GM19099 (cell line): ENCODE results near the gene NCOA7.

Source experiments
- POLR2A ChIP-seq: IDR thresholded peaks from 3 replicates; pipeline ENCODE4 v1.6.1; 2011; ENCODE audit warnings: low read depth; ENCODE audit not compliant: insufficient read length; ENCODE audit errors: extremely low read depth

Gene NCOA7

DNA sequence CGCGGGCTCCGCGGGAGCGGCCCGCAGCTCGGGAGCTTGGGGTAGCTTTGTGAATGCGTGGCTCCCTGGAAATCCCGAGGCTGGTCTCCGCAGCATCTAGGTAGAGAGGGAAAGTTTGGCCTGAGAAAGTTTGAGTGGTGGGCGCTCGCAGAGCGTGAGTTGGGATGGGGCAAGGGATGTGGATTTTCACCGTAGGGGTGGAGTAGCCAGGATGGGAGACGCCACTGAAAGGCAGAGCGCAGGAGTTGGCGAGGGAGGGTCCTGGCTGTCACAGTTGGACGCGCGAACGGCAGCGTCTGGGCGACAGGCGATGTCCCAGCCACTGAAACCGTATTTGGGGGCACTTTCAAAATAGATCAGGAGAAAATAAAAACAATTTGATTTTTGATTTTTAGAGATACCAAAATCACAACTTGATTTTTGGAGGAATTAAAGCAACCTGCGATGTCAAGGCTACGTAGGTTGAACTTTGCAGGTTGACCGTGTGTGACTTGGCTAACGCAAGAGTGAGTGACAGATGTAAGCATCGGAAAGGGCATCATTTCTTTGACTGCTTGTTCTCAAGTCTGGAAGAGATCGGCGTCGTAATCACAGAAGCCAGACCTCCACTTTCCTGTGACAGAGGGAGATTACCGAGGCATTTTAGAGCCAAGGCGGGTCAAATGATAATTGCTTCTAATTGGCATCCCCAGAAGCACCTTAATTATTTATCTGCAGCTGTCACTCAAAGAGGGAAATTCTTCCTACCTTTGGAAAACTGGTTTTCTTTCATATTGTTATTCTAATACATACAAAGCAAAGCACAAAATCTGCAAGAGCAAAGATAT lies 40.7 kb upstream of the NCOA7 start:
- TF ChIP-seq POLR2A = no peak

- no peak for TF ChIP-seq POLR2A
These were observed 39.9 kb upstream of the NCOA7 start for GRCh38 chr6:125750692-125751333.

DNA sequence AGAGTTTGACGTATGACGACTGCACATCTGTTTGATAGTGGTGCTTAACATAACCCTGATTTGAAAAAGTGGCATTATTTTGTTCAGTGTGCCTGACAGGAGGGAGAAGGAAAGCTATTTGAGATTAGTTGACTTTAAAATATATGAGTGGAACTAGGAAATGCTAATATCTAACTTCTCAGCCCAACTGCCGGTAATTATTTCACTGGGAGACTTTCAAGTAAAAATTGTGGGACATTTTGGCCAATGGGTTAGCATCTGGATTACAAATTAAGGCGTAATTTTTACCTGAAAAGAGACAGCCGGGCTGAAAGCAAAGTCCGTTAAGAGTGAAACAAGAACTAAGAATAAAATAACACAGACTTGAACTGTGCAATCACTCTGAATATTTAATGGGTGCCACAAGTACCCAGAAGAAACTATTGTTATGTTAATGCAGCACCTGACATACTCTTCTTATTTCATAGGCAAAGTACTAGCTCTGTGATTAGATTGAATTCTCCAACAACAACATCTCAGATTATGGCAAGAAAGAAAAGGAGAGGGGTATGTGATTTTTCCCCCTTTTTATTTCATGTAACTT lies 39.3 kb upstream of the NCOA7 start:
- no peak for TF ChIP-seq POLR2A

- no peak for TF ChIP-seq POLR2A
These were observed 38.0 kb upstream of the NCOA7 start for GRCh38 chr6:125752773-125753172.

DNA sequence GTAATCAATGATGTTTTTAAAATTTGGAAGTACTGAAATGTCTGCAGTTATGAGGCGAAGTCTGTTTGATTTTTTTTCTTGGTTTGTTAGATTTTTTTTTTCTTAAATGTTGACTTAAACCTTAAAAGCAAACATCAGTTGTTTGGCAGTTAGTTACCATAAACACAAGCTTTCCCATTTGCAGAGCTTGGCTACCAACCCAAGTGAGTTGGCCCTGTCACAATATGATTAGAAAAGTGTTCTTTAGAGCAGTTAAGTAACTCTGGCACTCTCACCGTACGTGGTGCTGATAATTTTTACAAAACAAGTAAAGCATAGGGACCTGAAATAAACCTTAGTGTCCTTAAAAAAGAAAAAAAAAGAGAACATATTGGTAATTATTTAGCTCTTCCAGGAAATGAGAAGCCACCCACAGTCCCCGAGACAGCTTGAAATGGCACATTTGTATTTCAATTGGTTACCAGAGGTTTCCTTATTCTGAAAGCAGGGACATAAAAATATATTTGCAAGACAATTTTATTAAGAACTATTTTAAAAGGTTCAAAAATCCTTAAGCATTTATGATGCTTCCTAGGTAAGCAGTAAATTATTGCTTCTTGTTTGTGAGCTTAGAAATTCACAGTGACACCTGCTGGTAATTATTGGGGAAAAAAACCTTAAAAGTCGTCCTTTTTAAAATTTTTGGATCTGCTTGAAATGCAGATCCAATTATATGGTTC lies 37.4 kb upstream of the NCOA7 start:
- no peak for TF ChIP-seq POLR2A

- TF ChIP-seq POLR2A = no peak
These were observed 36.9 kb upstream of the NCOA7 start for GRCh38 chr6:125753937-125754259.

GRCh38 chr6:125754566-125754965 lies 36.2 kb upstream of the NCOA7 start:
- no peak for TF ChIP-seq POLR2A

DNA sequence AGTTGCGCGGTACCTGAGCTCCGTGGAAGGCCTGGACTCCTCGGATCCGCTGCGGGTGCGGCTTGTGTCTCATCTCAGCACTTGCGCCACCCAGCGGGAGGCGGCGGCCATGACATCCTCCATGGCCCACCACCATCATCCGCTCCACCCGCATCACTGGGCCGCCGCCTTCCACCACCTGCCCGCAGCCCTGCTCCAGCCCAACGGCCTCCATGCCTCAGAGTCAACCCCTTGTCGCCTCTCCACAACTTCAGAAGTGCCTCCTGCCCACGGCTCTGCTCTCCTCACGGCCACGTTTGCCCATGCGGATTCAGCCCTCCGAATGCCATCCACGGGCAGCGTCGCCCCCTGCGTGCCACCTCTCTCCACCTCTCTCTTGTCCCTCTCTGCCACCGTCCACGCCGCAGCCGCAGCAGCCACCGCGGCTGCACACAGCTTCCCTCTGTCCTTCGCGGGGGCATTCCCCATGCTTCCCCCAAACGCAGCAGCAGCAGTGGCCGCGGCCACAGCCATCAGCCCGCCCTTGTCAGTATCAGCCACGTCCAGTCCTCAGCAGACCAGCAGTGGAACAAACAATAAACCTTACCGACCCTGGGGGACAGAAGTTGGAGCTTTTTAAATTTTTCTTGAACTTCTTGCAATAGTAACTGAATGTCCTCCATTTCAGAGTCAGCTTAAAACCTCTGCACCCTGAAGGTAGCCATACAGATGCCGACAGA lies 31.4 kb upstream of the NCOA7 start:
- no peak for TF ChIP-seq POLR2A

DNA sequence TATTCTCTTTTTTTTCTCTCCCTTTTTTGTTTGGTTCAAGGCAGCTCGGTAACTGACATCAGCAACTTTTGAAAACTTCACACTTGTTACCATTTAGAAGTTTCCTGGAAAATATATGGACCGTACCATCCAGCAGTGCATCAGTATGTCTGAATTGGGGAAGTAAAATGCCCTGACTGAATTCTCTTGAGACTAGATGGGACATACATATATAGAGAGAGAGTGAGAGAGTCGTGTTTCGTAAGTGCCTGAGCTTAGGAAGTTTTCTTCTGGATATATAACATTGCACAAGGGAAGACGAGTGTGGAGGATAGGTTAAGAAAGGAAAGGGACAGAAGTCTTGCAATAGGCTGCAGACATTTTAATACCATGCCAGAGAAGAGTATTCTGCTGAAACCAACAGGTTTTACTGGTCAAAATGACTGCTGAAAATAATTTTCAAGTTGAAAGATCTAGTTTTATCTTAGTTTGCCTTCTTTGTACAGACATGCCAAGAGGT lies 30.8 kb upstream of the NCOA7 start:
- no peak for TF ChIP-seq POLR2A

DNA sequence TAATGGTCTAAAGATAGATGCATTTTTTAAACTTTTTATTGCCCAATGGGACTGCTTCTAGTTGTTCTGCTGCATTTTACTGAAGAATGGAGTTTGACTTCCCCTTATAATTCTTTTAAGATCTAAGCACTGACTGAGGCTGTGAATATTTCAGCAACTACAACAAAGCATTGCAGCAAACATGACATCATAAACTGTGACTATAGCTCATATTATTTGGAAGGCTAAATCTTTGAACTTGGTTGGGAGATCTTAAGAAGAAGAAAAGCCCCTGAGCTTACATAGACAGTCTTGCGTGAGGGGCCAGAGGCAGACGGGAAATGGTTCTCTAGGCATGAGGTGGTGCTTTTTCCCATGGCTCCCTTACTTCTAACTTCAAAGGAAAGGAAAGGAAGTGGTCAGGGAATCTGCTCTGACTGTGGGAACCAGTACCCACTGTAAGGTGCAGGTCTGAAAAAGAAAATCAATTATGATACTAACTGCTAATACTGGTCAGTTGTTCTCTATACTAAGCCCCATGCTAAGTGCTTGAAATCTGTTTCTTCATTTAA lies 26.6 kb upstream of the NCOA7 start:
- no peak for TF ChIP-seq POLR2A

DNA sequence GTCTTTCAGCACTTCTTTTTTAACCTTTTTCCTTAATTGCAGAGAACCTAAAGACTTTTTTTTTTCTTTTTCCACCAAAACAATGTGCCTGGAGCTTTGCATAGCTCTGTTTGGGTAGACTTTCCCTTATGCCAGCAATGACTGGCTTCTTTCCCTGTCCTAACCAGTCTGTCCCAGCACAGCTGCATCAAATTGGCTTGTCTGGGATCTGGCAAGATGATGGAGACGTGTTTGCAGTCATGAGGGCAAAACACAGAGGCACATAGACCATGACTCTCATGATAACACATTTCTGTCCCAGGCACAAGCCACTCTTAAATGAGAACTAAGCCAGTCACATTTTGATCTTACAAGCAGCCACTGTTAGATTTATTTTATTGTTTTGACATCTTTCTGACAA lies 24.8 kb upstream of the NCOA7 start:
- no peak for TF ChIP-seq POLR2A

DNA sequence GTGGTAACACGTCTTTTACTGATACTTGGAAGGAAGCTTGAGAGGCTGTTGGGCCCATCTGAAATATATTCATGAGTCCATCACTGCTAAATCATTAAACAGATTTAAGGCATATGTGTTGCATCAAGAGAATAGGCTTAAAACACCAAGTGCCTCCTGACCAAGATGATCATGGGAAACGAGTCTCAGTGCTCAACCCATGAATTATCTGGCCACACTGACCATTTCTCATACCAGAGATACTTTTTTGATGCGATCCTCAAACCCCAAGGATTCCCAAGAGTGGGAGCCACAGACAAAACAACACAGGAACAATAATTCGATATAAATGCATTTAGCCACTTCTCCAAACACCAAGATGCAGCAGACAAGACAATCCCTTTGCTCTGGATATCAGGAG lies 24.1 kb upstream of the NCOA7 start:
- TF ChIP-seq POLR2A = no peak

- TF ChIP-seq POLR2A = no peak
These were observed 21.5 kb upstream of the NCOA7 start for GRCh38 chr6:125769147-125769783.
